Spleen (tissue), 11 donors: ENCODE data around the gene CD81. TPM values are rescaled to one million over a fixed set of nuclear protein-coding genes. Genes with fewer than 3 reads are reported as not detected.

Experiments used
- DNase-seq: peaks from one replicate; pipeline ENCODE4 v3.0.0-alpha.2; 2020
- H3K27ac ChIP-seq, 8 donors: fragments of 200-600 bp; sonication (generic) in 7 of 8; 1 replicate in 4 of 8; 2 replicates in 4 of 8; pipeline versions ENCODE4 v1.5.0 to v1.8.0; 2016 to 2021; ENCODE audit warnings: inconsistent platforms in 4 of 8, mild to moderate bottlenecking in 4 of 8, moderate library complexity in 1 of 8
- H3K27me3 ChIP-seq, 7 donors: fragments of 200-600 bp; sonication (generic) in 6 of 7; replicated peaks in 1 of 7; 1 replicate in 4 of 7; 2 replicates in 3 of 7; pipeline versions ENCODE4 v1.5.0 to v1.8.0; 2016 to 2021; ENCODE audit warnings: inconsistent platforms in 3 of 7, mild to moderate bottlenecking in 1 of 7
- H3K36me3 ChIP-seq, 6 donors: fragments of 200-600 bp; sonication (generic) in 5 of 6; 1 replicate in 4 of 6; 2 replicates in 2 of 6; pipeline versions ENCODE4 v1.5.0 to v1.8.0; 2016 to 2021; ENCODE audit warnings: inconsistent platforms in 2 of 6
- H3K4me1 ChIP-seq, 6 donors: fragments of 200-600 bp; sonication (generic) in 5 of 6; 1 replicate in 3 of 6; 2 replicates in 3 of 6; pipeline versions ENCODE4 v1.5.0 to v1.8.0; 2016 to 2021; ENCODE audit warnings: inconsistent platforms in 3 of 6
- H3K4me3 ChIP-seq, 8 donors: fragments of 200-600 bp; sonication (generic) in 7 of 8; 1 replicate in 4 of 8; 2 replicates in 4 of 8; pipeline versions ENCODE4 v1.5.0 to v1.8.0; 2016 to 2021; ENCODE audit warnings: inconsistent platforms in 4 of 8, mild to moderate bottlenecking in 4 of 8, moderate library complexity in 2 of 8
- H3K9me3 ChIP-seq, 8 donors: fragments of 200-600 bp; sonication (generic) in 7 of 8; 1 replicate in 4 of 8; 2 replicates in 4 of 8; pipeline versions ENCODE4 v1.5.0 to v1.8.0; 2016 to 2021; ENCODE audit warnings: inconsistent platforms in 4 of 8
- POLR2A ChIP-seq, 3 donors: fragments of 450-650 bp; IDR thresholded peaks; one replicate each; pipeline ENCODE4 v1.5.1; 2017; ENCODE audit warnings: antibody characterized with exemption in 3 of 3, mild to moderate bottlenecking in 1 of 3
- POLR2AphosphoS5 ChIP-seq, 3 donors: sonication (generic); formaldehyde crosslinking; IDR thresholded peaks; one replicate each; pipeline ENCODE4 v1.5.1; 2017; ENCODE audit warnings: antibody characterized with exemption in 3 of 3
- WGBS, 5 donors: extraction: QIAGEN DNeasy Blood & Tissue Kit in 3 of 5; methylation state at CpG; one replicate each; pipeline versions ENCODE4 v1.1.5 to v1.1.7; 2013 to 2018; 5-methylcytosine and 5-hydroxymethylcytosine counted together
- intact Hi-C: fragments of 100-400 bp; cut with DNase I; formaldehyde crosslinking; loops from one replicate; pipeline ENCODE4 v1.15.0; 2023; ENCODE audit warnings: low total_unique reads
- polyA plus RNA-seq, 3 donors: library from polyadenylated mRNA; stranded (reverse); fragments of 200-250 nt; gene quantifications; one replicate each; pipeline ENCODE4 v1.2.1, GENCODE V29; 2013
- total RNA-seq, 7 donors: library from RNA; depleted of rRNA in 3 of 7; stranded (reverse); fragments of >200 nt in 3 of 7; fragmentation: NEBNext Ultra II Directional in 4 of 7; extraction: Animal tissue kit (Norgen Biotek cat#: 25700) in 4 of 7; gene quantifications; one replicate each; pipeline versions ENCODE4 v1.1.0 to v1.2.1, GENCODE V29; 2016 to 2021
- TF ChIP-seq, protein P1 (sequence below), 11 experiments: fragments of 200-600 bp in 7 of 11; fragments of 450-650 bp in 4 of 11; sonication (generic) in 4 of 11; IDR thresholded peaks in 8 of 11; conservative IDR thresholded peaks in 3 of 11; 1 replicate in 7 of 11; 2 replicates in 4 of 11; pipeline versions ENCODE4 v1.4.0 to v1.8.0; 2016 to 2021; ENCODE audit warnings: antibody characterized with exemption in 11 of 11, inconsistent platforms in 4 of 11, mild to moderate bottlenecking in 1 of 11
- donor health status: healthy with polysubstance abuse.
- donor health status: DM: no; HTN: no; CAD: no; lungs with moderate emphysema.
- donor health status: DM: no; HTN: no; CAD: no.
- donor health status: Bipolar disorder and iron deficiency.
- donor health status: healthy.
- donor health status: DM: no; HTN: no; CAD: no.
- donor health status: DM: yes; HTN: yes; CAD: no.

Gene CD81
- total and polyA plus RNA-seq, 10 donors = 191 to 594 (median 433) TPM

DNA sequence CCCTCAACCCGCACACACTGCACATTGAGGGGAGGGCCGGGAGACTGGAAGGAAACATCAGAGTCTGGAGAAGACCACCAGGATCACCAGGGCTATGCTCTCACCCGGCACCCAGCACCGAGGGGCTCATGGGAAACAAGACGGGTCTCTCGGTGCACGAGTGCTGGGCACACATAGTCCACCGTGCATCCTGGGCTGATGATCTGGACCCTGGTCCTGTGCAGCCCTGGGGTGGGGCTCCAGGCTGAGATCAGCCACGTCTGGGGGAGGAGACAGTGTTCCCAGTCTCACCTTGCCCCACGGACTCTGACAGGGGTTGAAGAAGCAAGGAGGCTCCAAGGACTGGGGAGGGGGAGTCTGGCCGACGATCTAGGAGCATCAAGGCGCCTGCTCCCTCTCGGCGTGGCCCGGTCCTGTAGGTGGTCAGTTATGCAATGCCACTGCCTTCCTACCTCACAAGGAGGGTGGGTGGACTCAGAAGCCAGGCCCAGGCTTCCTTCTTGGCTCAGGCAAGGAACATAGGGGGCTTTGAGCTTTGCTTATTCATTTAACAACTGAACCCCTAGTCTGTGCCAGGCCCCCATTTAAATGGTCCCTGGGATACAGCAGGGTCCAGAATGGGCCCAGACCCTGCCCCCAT lies 11.4 kb upstream of the CD81 start:
- TF ChIP-seq POLR2AphosphoS5 (IDR thresholded peaks at IDR 0.05) = no peak
- no peak for TF ChIP-seq POLR2A (IDR thresholded peaks at IDR 0.05)
- TF ChIP-seq, protein P1, sequence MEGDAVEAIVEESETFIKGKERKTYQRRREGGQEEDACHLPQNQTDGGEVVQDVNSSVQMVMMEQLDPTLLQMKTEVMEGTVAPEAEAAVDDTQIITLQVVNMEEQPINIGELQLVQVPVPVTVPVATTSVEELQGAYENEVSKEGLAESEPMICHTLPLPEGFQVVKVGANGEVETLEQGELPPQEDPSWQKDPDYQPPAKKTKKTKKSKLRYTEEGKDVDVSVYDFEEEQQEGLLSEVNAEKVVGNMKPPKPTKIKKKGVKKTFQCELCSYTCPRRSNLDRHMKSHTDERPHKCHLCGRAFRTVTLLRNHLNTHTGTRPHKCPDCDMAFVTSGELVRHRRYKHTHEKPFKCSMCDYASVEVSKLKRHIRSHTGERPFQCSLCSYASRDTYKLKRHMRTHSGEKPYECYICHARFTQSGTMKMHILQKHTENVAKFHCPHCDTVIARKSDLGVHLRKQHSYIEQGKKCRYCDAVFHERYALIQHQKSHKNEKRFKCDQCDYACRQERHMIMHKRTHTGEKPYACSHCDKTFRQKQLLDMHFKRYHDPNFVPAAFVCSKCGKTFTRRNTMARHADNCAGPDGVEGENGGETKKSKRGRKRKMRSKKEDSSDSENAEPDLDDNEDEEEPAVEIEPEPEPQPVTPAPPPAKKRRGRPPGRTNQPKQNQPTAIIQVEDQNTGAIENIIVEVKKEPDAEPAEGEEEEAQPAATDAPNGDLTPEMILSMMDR (IDR thresholded peaks at IDR 0.05 in 8 of 11, conservative IDR thresholded peaks at IDR 0.05 in 3 of 11) = no peak
- Histone ChIP-seq H3K4me1 (peaks cover 0 to 14% (median 5%) of the 10 kb centered on the region in 6 donors), H3K27ac (peak overlapping the region in 3 of 8 donors; percentile 18 to 42 (median 26)), H3K36me3 (no peaks in the 10 kb centered on the region), H3K9me3 (no peaks in the 10 kb centered on the region), H3K27me3 (no peaks in the 10 kb centered on the region), H3K4me3 (no peak overlapping the region)
- DNase-seq = peak; percentile 51
- 78 to 95% (median 89%) methylated on average over 8 to 16 of the region's 16 CpGs for WGBS, 5 donors
- intact Hi-C loops = no loop called here

DNA sequence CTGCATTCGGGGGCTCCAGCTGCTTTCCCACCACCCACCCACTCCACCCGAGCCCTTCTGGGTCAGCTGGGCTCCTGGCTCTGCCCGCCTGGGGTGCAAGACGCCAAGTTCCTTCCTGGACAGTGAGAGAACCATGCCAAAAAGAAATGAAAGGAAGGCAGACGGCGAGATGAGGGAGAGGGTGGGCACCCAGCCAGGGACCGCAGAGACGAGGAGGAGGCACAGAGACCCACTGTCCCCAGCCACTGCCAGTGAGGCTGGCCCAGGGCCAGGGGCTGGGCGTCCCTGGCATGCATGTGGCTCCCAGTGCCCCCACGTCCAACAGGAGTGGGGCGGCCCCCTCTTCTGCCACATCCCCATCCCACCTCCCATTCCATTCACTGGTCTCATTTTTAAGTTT lies 10.8 kb upstream of the CD81 start:
- Histone ChIP-seq H3K27ac (peak overlapping the region in 3 of 8 donors; percentile 18 to 42 (median 26)), H3K9me3 (no peaks in the 10 kb centered on the region), H3K27me3 (no peaks in the 10 kb centered on the region), H3K36me3 (no peaks in the 10 kb centered on the region), H3K4me1 (peaks cover 0 to 14% (median 5%) of the 10 kb centered on the region in 6 donors), H3K4me3 (no peak overlapping the region)
- WGBS, 5 donors = 32 to 53% (median 36%) methylated on average over 11 of the region's 11 CpGs
- no peak for TF ChIP-seq POLR2A (IDR thresholded peaks at IDR 0.05)
- TF ChIP-seq POLR2AphosphoS5 (IDR thresholded peaks at IDR 0.05) = peak in 1 of 3 donors; percentile 22
- TF ChIP-seq, protein P1 (IDR thresholded peaks at IDR 0.05 in 8 of 11, conservative IDR thresholded peaks at IDR 0.05 in 3 of 11) = no peak
- no peak for DNase-seq
- intact Hi-C loops = no loop called here

DNA sequence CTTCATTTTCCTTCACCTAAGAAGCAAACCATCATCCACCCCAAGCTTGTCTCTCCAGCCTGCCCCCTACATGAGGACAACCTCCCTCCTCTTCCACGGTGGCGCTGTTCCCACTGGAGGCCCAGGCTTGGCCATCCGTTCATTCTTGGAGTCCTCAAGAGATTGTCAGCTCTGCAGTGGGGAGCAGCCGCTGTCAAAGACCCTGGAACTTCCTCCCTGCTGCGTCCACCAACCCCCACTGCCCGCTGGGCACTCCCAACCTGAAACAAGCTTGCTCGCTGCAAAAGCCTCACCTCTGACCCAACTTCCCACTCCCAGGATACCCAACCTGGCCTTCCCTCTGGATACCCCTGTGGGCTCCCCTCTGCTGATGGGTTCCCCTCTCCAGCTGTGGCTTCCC lies 10.4 kb upstream of the CD81 start:
- 64 to 86% (median 74%) methylated on average over 7 of the region's 7 CpGs for WGBS, 5 donors
- Histone ChIP-seq H3K36me3 (no peaks in the 10 kb centered on the region), H3K4me3 (no peak overlapping the region), H3K9me3 (no peaks in the 10 kb centered on the region), H3K4me1 (peaks cover 0 to 14% (median 5%) of the 10 kb centered on the region in 6 donors), H3K27me3 (no peaks in the 10 kb centered on the region), H3K27ac (peak overlapping the region in 2 of 8 donors; percentile 18 to 42)
- DNase-seq = no peak
- TF ChIP-seq, protein P1 (IDR thresholded peaks at IDR 0.05 in 8 of 11, conservative IDR thresholded peaks at IDR 0.05 in 3 of 11) = no peak
- TF ChIP-seq POLR2A (IDR thresholded peaks at IDR 0.05) (no peak), POLR2AphosphoS5 (IDR thresholded peaks at IDR 0.05) (no peak)
- intact Hi-C loops = no loop called here

DNA sequence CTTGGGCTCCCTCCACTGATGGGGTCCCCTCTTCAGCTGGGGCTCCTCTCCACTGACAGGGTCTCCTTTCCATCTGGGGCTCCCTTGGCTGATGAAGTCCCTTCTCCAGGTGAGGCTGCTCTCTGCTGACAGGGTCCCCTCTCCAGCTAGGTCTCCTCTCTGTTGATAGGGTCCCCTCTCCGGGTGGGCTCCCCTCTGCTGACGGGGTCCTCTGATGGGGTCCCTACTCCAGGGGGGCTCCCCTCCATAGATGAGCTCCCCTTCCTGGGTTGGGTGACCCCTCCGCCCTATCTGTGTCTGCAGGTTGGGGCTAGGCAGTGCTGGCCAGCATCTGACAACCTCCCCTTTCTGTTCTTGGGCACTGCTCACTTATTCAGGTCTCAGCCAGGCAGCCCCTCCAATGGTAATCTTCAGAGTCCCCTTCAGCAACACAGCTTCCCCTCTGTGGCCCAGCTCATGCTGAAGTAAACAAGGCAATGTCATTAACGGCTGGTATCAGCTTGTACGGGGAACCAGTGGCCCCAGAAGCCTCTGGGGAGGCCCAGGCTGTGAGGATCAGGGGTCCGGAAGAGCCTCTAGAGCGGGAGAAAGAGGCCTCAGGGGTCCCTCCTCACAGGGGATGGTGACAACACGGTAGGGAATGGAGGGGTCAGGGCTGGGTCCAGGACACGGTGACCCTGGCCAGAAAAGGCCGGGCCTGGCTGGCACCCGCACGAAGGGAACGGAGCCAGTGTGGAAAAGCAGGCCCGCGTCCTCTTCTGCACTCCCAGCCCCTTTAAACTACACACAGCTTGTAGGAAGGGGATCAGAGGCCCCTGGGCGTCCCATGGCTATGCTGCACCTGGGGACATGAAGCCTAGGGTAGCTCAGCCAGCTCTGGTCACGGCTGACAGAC lies 9.6 kb upstream of the CD81 start:
- intact Hi-C loops = no loop called here
- TF ChIP-seq POLR2A (IDR thresholded peaks at IDR 0.05) = no peak
- TF ChIP-seq, protein P1 (IDR thresholded peaks at IDR 0.05 in 8 of 11, conservative IDR thresholded peaks at IDR 0.05 in 3 of 11) = no peak
- no peak for TF ChIP-seq POLR2AphosphoS5 (IDR thresholded peaks at IDR 0.05)
- H3K9me3 ChIP-seq = no peaks in the 10 kb centered on the region
- no peak overlapping the region for H3K27ac ChIP-seq
- no peaks in the 10 kb centered on the region for H3K36me3 ChIP-seq
- DNase-seq = peak; percentile 47
- H3K4me1 ChIP-seq = peaks cover 0 to 14% (median 5%) of the 10 kb centered on the region in 6 donors
- no peaks in the 10 kb centered on the region for H3K27me3 ChIP-seq
- H3K4me3 ChIP-seq = no peak overlapping the region
- WGBS, 5 donors = 78 to 84% (median 79%) methylated on average over 16 to 17 of the region's 17 CpGs
